ENCODE measurements around the gene TP53TG3E. TPM values are rescaled to one million over a fixed set of nuclear protein-coding genes. Genes with fewer than 3 reads are reported as not detected.

The TP53TG3E gene
- total RNA-seq, 1 experiment from 2014 or later = not detected

Other genes starting within 250 kb of the TP53TG3E start
- not detected in 2 replicates for gene TP53TG3C, start 110.1 kb upstream of the TP53TG3E start, total RNA-seq (2022)
- gene TP53TG3B, start 56.5 kb downstream of the TP53TG3E start, total RNA-seq (2022) = not detected in 2 replicates
- not detected in 2 replicates for gene TP53TG3F, start 155.3 kb downstream of the TP53TG3E start, total RNA-seq (2022)